K562 (cell line): Measurements from ENCODE around the gene SEC14L3.

ENCODE experiments used
- CTCF ChIP-seq, 3 experiments: IDR thresholded peaks in 2 of 3; conservative IDR thresholded peaks in 1 of 3; 2 replicates each; pipeline ENCODE4 v1.5.1; 2011 to 2012; ENCODE audit warnings: low read length in 3 of 3, mild to moderate bottlenecking in 3 of 3, control low read depth in 2 of 3, improper control_type of control experiment in 1 of 3, inconsistent platforms in 1 of 3, low read depth in 1 of 3, mixed read lengths in 1 of 3, moderate library complexity in 1 of 3; ENCODE audit not compliant: insufficient read depth in 2 of 3
- HMGXB4 ChIP-seq: sonication (generic); formaldehyde crosslinking; IDR thresholded peaks from 2 replicates; pipeline ENCODE4 v1.8.1; 2023; ENCODE audit warnings: mild to moderate bottlenecking, missing genetic modification reagents
- MTF1 ChIP-seq: fragments of 250-450 bp; sonication (Bioruptor Pico); IDR thresholded peaks from 2 replicates; pipeline ENCODE4 v1.9.0; 2021; ENCODE audit warnings: moderate library complexity, mild to moderate bottlenecking, inconsistent platforms, borderline replicate concordance
- SREBF2 ChIP-seq: sonication (generic); formaldehyde crosslinking; IDR thresholded peaks from 2 replicates; pipeline ENCODE4 v1.4.0; 2020; ENCODE audit warnings: mild to moderate bottlenecking, missing genetic modification reagents
- TAF7 ChIP-seq: fragments of 450-650 bp; IDR thresholded peaks from 2 replicates; pipeline ENCODE4 v1.6.1; 2016; ENCODE audit warnings: missing genetic modification characterization, missing compliant biosample characterization
- XRCC5 ChIP-seq: fragments of 200-400 bp; formaldehyde crosslinking; IDR thresholded peaks from 2 replicates; pipeline ENCODE4 v1.6.1; 2017; ENCODE audit warnings: low read depth, mild to moderate bottlenecking, low read length
- YBX1 ChIP-seq: fragments of 450-650 bp; IDR thresholded peaks from 2 replicates; pipeline ENCODE4 v1.7.1; 2016; ENCODE audit warnings: mild to moderate bottlenecking
- ZHX1 ChIP-seq: fragments of 150-350 bp; conservative IDR thresholded peaks from 2 replicates; pipeline ENCODE4 v1.6.1; 2014; ENCODE audit warnings: low read length
- ZKSCAN8 ChIP-seq: fragments of 200-800 bp; sonication (Bioruptor generic); IDR thresholded peaks from 2 replicates; pipeline ENCODE4 v1.6.1; 2016; ENCODE audit warnings: missing genetic modification characterization, missing compliant biosample characterization
- ZNF639 ChIP-seq, 2 experiments: fragments of 200-800 bp in 1 of 2; sonication (Bioruptor generic) in 1 of 2; sonication (generic) in 1 of 2; formaldehyde crosslinking in 1 of 2; IDR thresholded peaks in 1 of 2; conservative IDR thresholded peaks in 1 of 2; 2 replicates each; pipeline versions ENCODE4 v1.5.0 to v1.6.1; 2016 to 2020; ENCODE audit warnings: missing compliant biosample characterization in 1 of 2, missing genetic modification characterization in 1 of 2, missing genetic modification reagents in 1 of 2
- ZNF740 ChIP-seq, 3 experiments: fragments of 200-800 bp in 1 of 3; sonication (Bioruptor generic) in 1 of 3; sonication (generic) in 1 of 3; formaldehyde crosslinking in 1 of 3; IDR thresholded peaks; 2 replicates each; pipeline versions ENCODE4 v1.6.1 to v1.8.0; 2016 to 2022; ENCODE audit warnings: mild to moderate bottlenecking in 2 of 3, missing compliant biosample characterization in 2 of 3, missing genetic modification characterization in 2 of 3, missing genetic modification reagents in 1 of 3
- TF ChIP-seq, protein P1 (sequence below): IDR thresholded peaks from 2 replicates; pipeline ENCODE4 v1.6.1; 2011; ENCODE audit not compliant: insufficient read length; ENCODE audit errors: extremely low read depth
- TF ChIP-seq, protein P2 (sequence below): sonication (generic); formaldehyde crosslinking; IDR thresholded peaks from 2 replicates; pipeline ENCODE4 v1.5.0; 2020; ENCODE audit warnings: missing genetic modification reagents

- no peak for TF ChIP-seq YBX1
- TF ChIP-seq, protein P1, sequence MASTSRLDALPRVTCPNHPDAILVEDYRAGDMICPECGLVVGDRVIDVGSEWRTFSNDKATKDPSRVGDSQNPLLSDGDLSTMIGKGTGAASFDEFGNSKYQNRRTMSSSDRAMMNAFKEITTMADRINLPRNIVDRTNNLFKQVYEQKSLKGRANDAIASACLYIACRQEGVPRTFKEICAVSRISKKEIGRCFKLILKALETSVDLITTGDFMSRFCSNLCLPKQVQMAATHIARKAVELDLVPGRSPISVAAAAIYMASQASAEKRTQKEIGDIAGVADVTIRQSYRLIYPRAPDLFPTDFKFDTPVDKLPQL: no peak
- no peak for TF ChIP-seq ZKSCAN8 (CRISPR knock-in tag)
- no peak for TF ChIP-seq ZNF639 (CRISPR knock-in tag; conservative IDR thresholded peaks at IDR 0.05 in 1 of 2, IDR thresholded peaks at IDR 0.05 in 1 of 2)
- TF ChIP-seq ZNF740 (CRISPR knock-in tag; IDR thresholded peaks at IDR 0.05): no peak
- TF ChIP-seq ZNF740 (tag; IDR thresholded peaks at IDR 0.05): no peak
- TF ChIP-seq XRCC5: no peak
- TF ChIP-seq SREBF2 (CRISPR knock-in tag): no peak
- no peak for TF ChIP-seq CTCF (IDR thresholded peaks at IDR 0.05 in 2 of 3, conservative IDR thresholded peaks at IDR 0.05 in 1 of 3; ENCODE audit: insufficient read depth in 2 of 3, low read depth in 1 of 3, low read length in 3 of 3)
- no peak for TF ChIP-seq MTF1 (CRISPR knock-in tag)
- TF ChIP-seq, protein P2, sequence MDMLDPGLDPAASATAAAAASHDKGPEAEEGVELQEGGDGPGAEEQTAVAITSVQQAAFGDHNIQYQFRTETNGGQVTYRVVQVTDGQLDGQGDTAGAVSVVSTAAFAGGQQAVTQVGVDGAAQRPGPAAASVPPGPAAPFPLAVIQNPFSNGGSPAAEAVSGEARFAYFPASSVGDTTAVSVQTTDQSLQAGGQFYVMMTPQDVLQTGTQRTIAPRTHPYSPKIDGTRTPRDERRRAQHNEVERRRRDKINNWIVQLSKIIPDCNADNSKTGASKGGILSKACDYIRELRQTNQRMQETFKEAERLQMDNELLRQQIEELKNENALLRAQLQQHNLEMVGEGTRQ (CRISPR knock-in tag): no peak
- no peak for TF ChIP-seq ZHX1
- TF ChIP-seq HMGXB4: no peak
- TF ChIP-seq TAF7: no peak
Measured at GRCh38 chr22:30471616-30472318, at the start of gene SEC14L3.
